IPS-18c (cell line): ENCODE data around the gene VSIG10L.

Experiments
- H3K4me3 ChIP-seq: 2 replicates; pipeline ENCODE4 v1.7.0; 2013; ENCODE audit warnings: low read depth, mild to moderate bottlenecking, low read length, moderate library complexity; ENCODE audit not compliant: insufficient read depth
- H3K9me3 ChIP-seq: one replicate; pipeline ENCODE4 v1.6.1; 2013; ENCODE audit warnings: mild to moderate bottlenecking, low read length, moderate library complexity; ENCODE audit not compliant: control insufficient read depth, insufficient read depth

The VSIG10L gene

GRCh38 chr19:51367565-51368365 is 25.8 kb upstream of the VSIG10L start:
- H3K4me3 ChIP-seq: peak overlapping the region; percentile 85
- no peaks in the 10 kb centered on the region for H3K9me3 ChIP-seq

DNA sequence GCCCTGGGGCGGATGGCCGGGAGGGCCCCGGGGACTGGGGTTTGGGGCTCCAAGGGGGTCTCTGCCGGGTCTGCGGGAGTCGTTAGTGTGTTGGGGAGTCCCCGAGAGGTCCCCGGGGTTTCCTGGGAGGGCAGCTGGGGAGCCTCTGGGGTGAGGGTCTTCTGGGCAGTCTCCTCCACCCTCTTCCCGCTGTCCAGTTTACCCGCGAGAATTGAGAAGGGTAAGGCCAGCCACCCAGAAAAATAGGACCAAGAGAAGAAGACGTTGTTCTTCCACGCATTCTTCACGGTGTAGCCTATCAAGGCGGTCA is 25.3 kb upstream of the VSIG10L start:
- Histone ChIP-seq H3K4me3 (peak overlapping the region; percentile 85), H3K9me3 (no peaks in the 10 kb centered on the region)

DNA sequence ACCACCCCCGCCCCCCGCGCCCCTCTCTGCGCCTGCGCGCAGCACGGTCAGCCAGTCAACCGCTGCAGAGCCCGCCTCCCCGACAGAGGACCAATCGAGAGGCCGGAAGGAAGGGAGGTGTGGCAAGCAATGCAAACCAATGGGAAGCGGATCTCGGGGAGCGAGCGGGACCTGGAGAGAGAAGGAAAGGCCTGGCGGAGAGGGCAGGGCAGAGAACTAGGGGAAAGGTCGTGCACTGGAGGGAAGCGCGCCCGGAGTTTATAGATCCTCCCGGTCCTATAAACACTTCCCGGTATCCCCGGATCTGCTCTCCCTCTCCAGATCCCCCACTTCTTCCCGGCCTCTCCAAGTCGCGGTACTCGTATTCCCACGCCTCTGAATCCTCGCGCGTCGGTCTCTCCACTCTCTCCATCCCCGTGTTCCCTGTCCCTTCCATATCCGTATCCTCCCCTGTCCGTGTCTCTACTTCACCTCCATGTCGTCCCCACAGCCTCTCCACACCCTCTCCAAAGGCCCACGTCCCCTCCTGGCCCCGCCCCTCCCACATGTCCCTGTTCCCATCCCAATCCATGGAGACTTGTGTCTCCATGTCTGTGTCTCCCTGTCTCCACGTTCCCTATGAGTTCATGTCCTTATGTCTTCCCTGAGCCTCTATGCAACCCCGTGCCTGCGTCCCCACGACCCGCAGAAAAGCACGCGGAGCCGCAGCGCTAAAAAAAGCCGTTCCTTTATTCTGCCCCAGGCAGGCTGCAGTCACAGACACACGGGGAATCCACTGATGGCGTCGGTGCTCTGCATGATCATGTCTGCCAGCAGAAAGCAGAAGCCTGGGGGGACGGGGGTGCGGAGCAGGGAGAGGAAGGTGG is 24.7 kb upstream of the VSIG10L start:
- peak overlapping the region; percentile 85 for H3K4me3 ChIP-seq
- H3K9me3 ChIP-seq: no peaks in the 10 kb centered on the region

DNA sequence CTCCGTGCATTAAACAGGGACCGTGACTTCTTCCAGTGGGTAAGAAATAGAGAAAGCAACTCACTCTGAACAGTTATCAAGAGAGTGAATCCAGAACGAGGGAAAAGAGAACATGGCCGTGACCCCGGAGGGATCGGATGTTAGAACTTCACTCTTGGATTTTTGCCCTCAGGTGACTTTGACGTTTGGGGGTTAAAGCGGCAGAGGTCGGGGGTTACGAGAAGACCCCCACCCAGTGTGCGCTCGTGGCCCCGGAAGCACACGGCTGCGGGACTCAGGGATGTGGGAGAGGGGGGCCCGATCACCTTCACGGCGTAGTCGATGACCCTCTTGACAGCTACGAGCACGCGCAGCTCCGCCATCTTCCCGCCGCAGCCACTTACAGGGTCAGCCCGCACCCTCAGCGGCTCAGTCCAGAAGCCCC is 24.0 kb upstream of the VSIG10L start, which contains the start of gene ETFB:
Gene ETFB, minus strand, starts transcription at position 424 of the 424 bp plus-strand sequence. Its CDS starts 62 bp downstream, at position 362.
- Histone ChIP-seq H3K9me3 (no peaks in the 10 kb centered on the region), H3K4me3 (peak within 1 kb of the TSS; percentile 85)

- no peaks in the 10 kb centered on the region for H3K9me3 ChIP-seq
- H3K4me3 ChIP-seq: peak overlapping the region; percentile 71
Measured at GRCh38 chr19:51365211-51365964, 23.4 kb upstream of the VSIG10L start.

DNA sequence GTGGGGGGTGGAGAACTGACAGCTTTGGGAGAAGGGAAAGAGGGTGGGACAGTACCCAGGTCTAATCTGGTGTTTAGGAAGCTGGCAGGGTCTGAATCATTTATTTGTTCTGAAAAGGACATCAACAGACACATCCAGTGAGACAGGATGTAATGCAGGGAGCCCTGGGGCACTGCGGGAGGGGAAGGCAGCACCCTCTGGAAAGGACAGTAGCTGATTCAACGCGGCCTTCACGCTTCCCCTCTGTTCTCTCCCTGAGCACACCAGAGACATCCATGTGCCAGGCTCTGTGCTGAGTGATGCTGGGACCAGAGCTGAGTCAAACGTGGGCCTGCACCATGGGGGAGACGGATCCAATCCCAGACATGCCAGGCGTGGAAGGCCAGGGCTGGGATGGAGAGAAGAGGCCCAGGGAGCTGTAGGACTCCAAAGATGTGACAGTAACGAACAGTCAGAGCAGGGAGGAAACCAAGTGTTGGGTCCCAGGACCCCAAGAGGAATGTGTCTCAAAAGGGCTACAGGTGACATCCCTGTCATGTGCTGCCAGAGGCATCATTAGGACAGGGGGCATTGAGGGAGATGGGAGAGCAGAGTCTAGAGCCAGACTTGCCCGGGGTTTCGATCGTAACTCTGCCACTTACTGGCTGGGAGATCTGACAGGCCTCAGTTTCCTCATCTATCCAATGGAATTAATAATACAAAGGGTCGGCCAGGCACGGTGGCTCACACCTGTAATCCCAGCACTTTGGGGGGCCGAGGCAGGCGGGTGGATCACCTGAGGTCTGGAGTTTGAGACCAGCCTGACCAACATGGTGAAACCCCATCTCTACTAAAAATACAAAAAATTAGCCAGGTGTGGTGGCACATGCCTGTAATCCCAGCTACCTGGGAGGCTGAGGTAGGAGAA is 22.5 kb upstream of the VSIG10L start:
- Histone ChIP-seq H3K4me3 (no peak overlapping the region), H3K9me3 (no peaks in the 10 kb centered on the region)

GRCh38 chr19:51361239-51361638 is 19.3 kb upstream of the VSIG10L start:
- H3K9me3 ChIP-seq: no peaks in the 10 kb centered on the region
- no peak overlapping the region for H3K4me3 ChIP-seq

DNA sequence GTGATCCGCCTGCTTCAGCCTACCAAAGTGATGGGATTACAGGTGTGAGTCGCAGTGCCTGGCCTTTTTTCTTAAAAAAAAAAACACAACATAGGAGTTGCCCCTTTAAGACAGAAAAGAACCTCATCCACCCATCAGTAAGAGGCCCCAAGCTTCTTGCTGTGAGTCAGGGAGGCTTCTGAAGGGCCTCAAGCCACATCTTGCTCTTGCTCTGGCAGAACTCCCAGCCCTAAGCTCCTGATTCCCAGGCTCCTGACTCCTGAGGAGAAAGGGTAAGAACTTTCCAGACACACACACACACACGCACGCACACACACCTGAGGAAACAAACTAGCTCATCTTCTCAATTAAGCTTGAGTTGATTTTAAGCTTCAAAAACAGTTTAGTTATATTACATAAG is 17.4 kb upstream of the VSIG10L start:
- no peaks in the 10 kb centered on the region for H3K9me3 ChIP-seq
- H3K4me3 ChIP-seq: no peak overlapping the region

DNA sequence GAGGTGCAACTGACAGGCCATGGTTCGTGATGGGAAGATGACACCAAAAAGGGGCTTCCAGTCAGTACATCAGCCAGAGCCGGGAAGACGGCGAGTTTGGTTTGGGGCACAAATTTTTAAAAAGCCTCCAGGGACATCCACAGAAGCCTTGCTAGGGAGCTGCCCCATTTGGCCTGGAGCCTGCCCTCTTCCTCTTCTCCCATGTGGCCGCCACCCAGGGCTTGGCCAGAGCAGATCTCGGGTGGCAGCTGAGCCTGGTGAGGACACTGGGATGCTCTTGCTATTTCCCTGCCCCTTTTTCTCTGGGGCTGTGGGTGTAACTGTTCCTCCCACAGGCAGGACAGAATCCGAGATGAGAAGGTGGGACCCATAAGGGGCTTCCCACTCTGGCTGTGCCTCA is 16.0 kb upstream of the VSIG10L start:
- Histone ChIP-seq H3K9me3 (no peaks in the 10 kb centered on the region), H3K4me3 (no peak overlapping the region)

DNA sequence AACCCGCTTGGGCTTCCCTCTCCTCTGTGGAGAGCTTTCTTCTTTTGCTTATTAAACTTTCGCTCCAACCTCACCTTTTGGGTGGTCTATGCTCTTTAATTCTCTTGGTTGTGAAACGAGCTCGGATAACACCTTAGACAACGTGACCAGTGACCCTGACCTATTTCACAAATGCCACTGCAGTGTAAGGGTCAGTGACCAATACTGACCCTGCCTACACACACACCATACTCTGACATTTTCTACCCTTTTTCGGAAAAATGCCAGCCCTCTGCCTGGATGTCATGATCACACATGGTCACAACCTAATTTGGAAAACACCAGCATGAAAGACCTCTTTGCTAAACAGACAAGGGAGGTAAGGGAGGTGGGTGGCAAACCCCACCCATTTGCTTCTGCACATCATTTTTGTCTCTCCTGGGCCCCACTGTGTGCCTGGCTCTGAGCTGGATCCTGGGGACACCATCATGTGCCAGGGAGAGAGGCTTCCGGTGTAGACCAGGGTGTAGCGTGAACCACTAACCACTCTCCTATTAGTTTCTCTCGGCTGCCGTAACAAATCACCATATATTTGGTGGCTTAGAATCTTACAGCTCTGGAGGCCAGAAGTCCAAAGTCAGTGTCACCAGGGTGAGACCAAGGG is 14.3 kb upstream of the VSIG10L start:
- Histone ChIP-seq H3K4me3 (no peak overlapping the region), H3K9me3 (no peaks in the 10 kb centered on the region)

GRCh38 chr19:51354742-51355148 is 12.8 kb upstream of the VSIG10L start:
- Histone ChIP-seq H3K4me3 (no peak overlapping the region), H3K9me3 (no peaks in the 10 kb centered on the region)

- H3K4me3 ChIP-seq: no peak overlapping the region
- no peaks in the 10 kb centered on the region for H3K9me3 ChIP-seq
Measured at GRCh38 chr19:51354103-51354741, 12.3 kb upstream of the VSIG10L start.

DNA sequence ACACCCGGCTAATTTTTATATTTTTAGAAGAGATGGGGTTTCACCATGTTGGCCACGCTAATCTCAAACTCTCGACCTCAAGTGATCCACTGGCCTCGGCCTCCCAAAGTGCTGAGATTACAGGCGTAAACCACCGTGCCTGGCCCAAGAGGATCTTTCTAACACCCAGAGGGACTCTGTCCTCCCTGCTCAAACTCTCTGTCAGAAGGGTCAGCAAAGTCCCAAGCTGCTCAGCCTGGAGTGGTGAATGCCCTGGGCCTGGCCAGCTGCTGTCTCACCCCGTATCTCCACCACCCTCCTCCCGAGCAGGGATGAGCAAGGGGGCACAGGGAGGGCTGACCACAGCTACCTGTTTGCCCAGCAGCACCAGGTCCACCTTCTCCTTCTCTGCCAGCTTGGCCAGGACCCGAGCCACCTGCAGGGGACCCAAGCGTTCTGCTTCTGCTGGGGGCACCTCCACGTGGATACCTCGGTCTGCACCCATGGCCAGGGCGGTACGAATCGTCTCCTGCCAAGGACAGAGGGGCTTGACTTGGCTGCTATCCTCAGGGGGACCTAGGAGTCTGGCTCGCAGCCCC is 10.9 kb upstream of the VSIG10L start:
- no peak overlapping the region for H3K4me3 ChIP-seq

DNA sequence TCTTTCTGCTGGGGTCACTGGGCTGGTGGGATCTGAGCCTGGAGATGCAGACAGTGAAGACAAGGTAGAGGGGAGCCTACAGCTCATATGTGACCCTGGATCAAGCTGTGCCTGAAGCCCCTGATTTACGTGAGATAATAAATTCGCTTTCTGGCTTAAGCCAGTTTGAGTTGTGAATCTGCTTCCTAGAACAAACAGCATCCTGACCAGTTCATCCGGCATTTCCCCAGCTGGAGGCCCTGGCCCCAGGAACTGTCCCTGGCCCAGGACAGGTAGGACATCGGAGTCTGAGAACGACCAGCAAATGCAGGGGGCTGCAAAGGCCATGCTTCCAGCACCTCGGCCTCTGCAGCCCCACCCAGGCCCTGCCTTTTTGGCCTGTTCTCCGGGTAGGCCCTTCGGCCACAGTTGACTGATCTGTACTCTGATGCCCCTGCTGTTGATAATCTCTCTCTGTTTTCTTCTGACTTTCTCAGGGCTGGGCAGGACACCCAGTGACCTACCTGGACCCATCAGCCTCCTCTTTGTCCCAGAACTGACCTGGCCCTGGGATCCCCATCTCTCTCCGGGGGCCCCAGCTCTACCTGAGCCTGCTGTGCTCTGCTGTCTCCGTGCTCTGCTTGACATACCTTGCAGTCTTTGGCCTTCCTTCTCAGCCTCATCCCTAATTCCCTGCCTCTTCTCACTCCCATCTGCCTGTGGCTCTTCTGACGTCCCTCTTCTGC is 9.5 kb upstream of the VSIG10L start:
- Histone ChIP-seq H3K9me3 (no peaks in the 10 kb centered on the region), H3K4me3 (no peak overlapping the region)

More for the DNA sequence above, 10.9 kb upstream of the VSIG10L start:
- no peaks in the 10 kb centered on the region for H3K9me3 ChIP-seq
